HepG2 (cell line): ENCODE results near the gene FHL3. TPM values are rescaled to one million over a fixed set of nuclear protein-coding genes. Genes with fewer than 3 reads are reported as not detected.
A peak's percentile ranks its signal among the peaks of the same experiment; 100 is the strongest.

Source experiments
- ATAC-seq: fragments of 200-7000 bp; cut with Tn5 transposase; 3 replicates; pipeline ENCODE4 v1.9.1; 2020; ENCODE audit warnings: mild to moderate bottlenecking, moderate library complexity
- BruUV-seq: library from RNA; stranded (reverse); fragments of 400-500 nt; replicated peaks from 2 replicates; lab custom pipeline; 2021; lab: Mats Ljungman, UMichigan
- CTCF ChIA-PET: fragments of 300-600 bp; formaldehyde crosslinking; extraction: SDS; loops from one replicate; lab custom pipeline; 2021; ENCODE audit warnings: low total read pairs, inconsistent platforms, low intra/inter-chr PET ratio; lab: Yijun Ruan, JAX
- POLR2A ChIA-PET: fragments of 350-600 bp; sonication (Branson Sonifier 250); formaldehyde crosslinking; loops from one replicate; lab custom pipeline; 2020; ENCODE audit warnings: antibody characterized with exemption, inconsistent platforms; lab: Yijun Ruan, JAX
- DNase-seq: peaks from one replicate; pipeline ENCODE4 v3.0.0-alpha.2; 2015; ENCODE audit warnings: low spot score
- FAIRE-seq: peaks from 3 replicates; lab custom pipeline; 2011; peaks lifted over from hg19 to GRCh38; lab: Jason Lieb, UNC
- H2AFZ ChIP-seq: one replicate; pipeline ENCODE4 v1.6.1; 2011; ENCODE audit warnings: low read length, inconsistent platforms
- H3K27ac ChIP-seq: fragments of 300-600 bp; 3 replicates; pipeline ENCODE4 v1.8.0; 2011; ENCODE audit warnings: mixed run types, mild to moderate bottlenecking, mixed read lengths, low read length, inconsistent platforms; ENCODE audit not compliant: insufficient read depth; ENCODE audit errors: extremely low read length
- H3K27me3 ChIP-seq, 2 experiments: fragments of 200-600 bp in 1 of 2; 2 replicates in 1 of 2; 3 replicates in 1 of 2; pipeline versions ENCODE4 v1.6.0 to v1.8.0; 2011; ENCODE audit warnings: low read length in 2 of 2, mild to moderate bottlenecking in 2 of 2, moderate library complexity in 2 of 2, inconsistent platforms in 1 of 2; ENCODE audit not compliant: insufficient read depth in 2 of 2, control insufficient read depth in 1 of 2
- H3K36me3 ChIP-seq, 2 experiments: fragments of 200-600 bp in 1 of 2; replicated peaks in 1 of 2; 2 replicates in 1 of 2; 3 replicates in 1 of 2; pipeline versions ENCODE4 v1.5.1 to v1.8.0; 2011; ENCODE audit warnings: low read length in 2 of 2, inconsistent platforms in 1 of 2; ENCODE audit not compliant: insufficient read depth in 2 of 2, control insufficient read depth in 1 of 2
- H3K4me1 ChIP-seq: 2 replicates; pipeline ENCODE4 v1.5.1; 2012; ENCODE audit warnings: low read length, inconsistent platforms; ENCODE audit not compliant: insufficient read depth
- H3K4me2 ChIP-seq: 2 replicates; pipeline ENCODE4 v1.6.0; 2011; ENCODE audit warnings: low read depth, low read length, inconsistent platforms
- H3K4me3 ChIP-seq, 3 experiments: fragments of 200-600 bp in 1 of 3; sonication (generic), shearing (Covaris generic) in 1 of 3; replicated peaks in 1 of 3; 2 replicates each; pipeline ENCODE4 v1.5.1; 2011 to 2016; ENCODE audit warnings: low read length in 3 of 3, inconsistent platforms in 2 of 3, low read depth in 2 of 3, mild to moderate bottlenecking in 2 of 3, control low read depth in 1 of 3, mixed read lengths in 1 of 3; ENCODE audit not compliant: insufficient read depth in 1 of 3
- H3K79me2 ChIP-seq: one replicate; pipeline ENCODE4 v1.6.1; 2011; ENCODE audit warnings: low read length, inconsistent platforms; ENCODE audit not compliant: insufficient read depth
- H3K9ac ChIP-seq: 2 replicates; pipeline ENCODE4 v1.6.0; 2011; ENCODE audit warnings: mild to moderate bottlenecking, low read depth, low read length, inconsistent platforms; ENCODE audit not compliant: insufficient read depth
- H3K9me3 ChIP-seq: 2 replicates; pipeline ENCODE4 v1.5.1; 2012; ENCODE audit warnings: mild to moderate bottlenecking, low read length
- H4K20me1 ChIP-seq: 2 replicates; pipeline ENCODE4 v1.6.0; 2011; ENCODE audit warnings: inconsistent platforms, mild to moderate bottlenecking, low read length, moderate library complexity; ENCODE audit not compliant: insufficient read depth
- HES4 ChIP-seq: sonication (generic); formaldehyde crosslinking; IDR thresholded peaks from 2 replicates; pipeline ENCODE4 v1.9.0; 2021; ENCODE audit warnings: mild to moderate bottlenecking, missing genetic modification reagents, borderline replicate concordance
- KAT8 ChIP-seq: IDR thresholded peaks from 2 replicates; pipeline ENCODE4 v1.6.1; 2016; ENCODE audit warnings: missing genetic modification reagents, missing compliant biosample characterization
- MAFF ChIP-seq: IDR thresholded peaks from 2 replicates; pipeline ENCODE4 v1.6.1; 2011; ENCODE audit warnings: low read depth, low read length, improper control_type of control experiment
- PCBP2 ChIP-seq: fragments of 200-400 bp; formaldehyde crosslinking; optimal IDR thresholded peaks from 2 replicates; pipeline ENCODE3; 2018; ENCODE audit warnings: low read length, low read depth; ENCODE audit not compliant: poor library complexity, severe bottlenecking
- SMARCE1 ChIP-seq: fragments of 450-650 bp; IDR thresholded peaks from 2 replicates; pipeline ENCODE4 v1.6.1; 2017; ENCODE audit warnings: borderline replicate concordance
- TGIF2 ChIP-seq: IDR thresholded peaks from 2 replicates; pipeline ENCODE4 v1.6.1; 2016; ENCODE audit warnings: control low read depth, missing compliant biosample characterization
- ZNF660 ChIP-seq: sonication (generic); formaldehyde crosslinking; IDR thresholded peaks from 2 replicates; pipeline ENCODE4 v1.5.1; 2020; ENCODE audit warnings: mild to moderate bottlenecking, low read depth, missing genetic modification reagents, borderline replicate concordance
- ZNF781 ChIP-seq: sonication (generic); formaldehyde crosslinking; IDR thresholded peaks from 2 replicates; pipeline ENCODE4 v1.5.1; 2020; ENCODE audit warnings: borderline replicate concordance, mild to moderate bottlenecking, missing genetic modification reagents; ENCODE audit errors: not compliant biosample characterization
- WGBS: methylation state at CpG from one replicate; pipeline ENCODE4 v1.1.6; 2017; ENCODE audit warnings: low lambda C conversion rate; 5-methylcytosine and 5-hydroxymethylcytosine counted together
- in situ Hi-C: cut with HindIII; loops from 2 replicates; pipeline ENCODE4 v1.10.0; 2017; ENCODE audit warnings: low pct_unique_long_range_greater_than_20kb; ENCODE audit not compliant: extremely low pct_ligation_motif_present
- intact Hi-C: fragments of 100-400 bp; cut with micrococcal nuclease; formaldehyde crosslinking; loops from one replicate; pipeline ENCODE4 v1.10.0; 2022; ENCODE audit not compliant: unreplicated experiment
- polyA plus RNA-seq, 8 experiments: library from polyadenylated mRNA; depleted of rRNA in 3 of 8; stranded (reverse) in 7 of 8; unstranded in 1 of 8; fragments of >200 nt; fragmentation: Illumina TruSeq in 4 of 8; extraction: Trizol in 4 of 8; gene quantifications; 2 replicates each; pipeline versions ENCODE4 v1.2.1 to v1.2.3, GENCODE V29; 2011 to 2016; ENCODE audit warnings: low read depth in 4 of 8, missing spikeins in 1 of 8, mixed read lengths in 1 of 8; ENCODE audit not compliant: insufficient read depth in 1 of 8
- total RNA-seq, 5 experiments: library from RNA; depleted of rRNA; stranded (reverse); fragments of >200 nt; fragmentation: Illumina TruSeq; extraction: Trizol; gene quantifications; 2 replicates each; pipeline ENCODE4 v1.2.3, GENCODE V29; 2016; ENCODE audit warnings: low read depth in 1 of 5
- TF ChIP-seq, protein P1 (sequence below): sonication (generic); formaldehyde crosslinking; conservative IDR thresholded peaks from 2 replicates; pipeline ENCODE4 v1.8.1; 2023; ENCODE audit warnings: missing genetic modification reagents

Gene FHL3
- total and polyA plus RNA-seq, 2 of the 13 experiments (the other 11 are each of a cell fraction or from before 2014, with no cell fraction given) = 2.8 to 6.6 TPM

DNA sequence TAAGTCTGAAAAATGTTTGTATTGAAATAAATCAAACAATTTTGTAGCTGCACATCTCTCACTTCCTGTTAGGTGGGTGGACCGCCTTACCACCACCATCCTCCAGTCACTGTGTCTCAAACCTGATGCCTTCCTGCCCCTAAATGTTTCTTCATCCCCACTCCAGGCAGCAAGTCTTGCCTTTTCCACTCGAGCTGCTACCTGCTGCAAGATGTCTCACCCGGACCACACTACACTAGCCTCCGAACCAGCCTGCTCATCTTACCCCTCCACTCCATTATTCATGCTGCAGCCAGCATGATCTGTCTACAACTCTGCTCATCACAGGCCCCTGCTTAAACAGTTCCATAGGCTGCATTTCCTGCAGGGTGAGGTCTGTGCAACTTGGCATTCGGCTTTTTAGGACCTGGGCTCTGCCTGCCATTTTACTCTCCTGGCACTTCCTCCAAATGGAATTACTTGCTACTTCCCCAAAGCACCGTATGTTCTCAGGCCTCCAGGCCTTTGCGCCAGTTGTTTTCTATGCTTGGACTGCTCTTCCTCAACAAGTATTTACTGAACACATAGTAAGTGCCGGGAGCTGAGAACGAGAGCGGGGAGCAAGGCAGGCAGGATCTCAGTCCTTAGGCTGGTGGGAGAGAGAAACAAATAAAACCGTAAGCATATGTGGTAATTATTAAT, 10.3 kb downstream of the FHL3 start:
- WGBS = 93% methylated on average over 11 of the region's 11 CpGs
- Histone ChIP-seq H3K27me3 (no peaks in the 10 kb centered on the region), H3K9ac (no peak overlapping the region), H3K4me1 (peaks cover 18% of the 10 kb centered on the region), H3K9me3 (no peaks in the 10 kb centered on the region), H3K27ac (no peak overlapping the region), H3K4me2 (no peak overlapping the region), H4K20me1 (no peaks in the 10 kb centered on the region), H3K36me3 (peaks cover 8 to 15% of the 10 kb centered on the region in 2 experiments), H3K4me3 (no peak overlapping the region), H2AFZ (no peak overlapping the region), H3K79me2 (peaks cover 2% of the 10 kb centered on the region)
- ATAC-seq (no peak), DNase-seq (no peak), FAIRE-seq (no peak)
- POLR2A ChIA-PET = no interaction called here
- no peak for TF ChIP-seq SMARCE1
- TF ChIP-seq PCBP2 = no peak
- TF ChIP-seq MAFF = no peak
- TF ChIP-seq ZNF781 (CRISPR knock-in tag) = no peak
- TF ChIP-seq TGIF2 = no peak
- TF ChIP-seq, protein P1, sequence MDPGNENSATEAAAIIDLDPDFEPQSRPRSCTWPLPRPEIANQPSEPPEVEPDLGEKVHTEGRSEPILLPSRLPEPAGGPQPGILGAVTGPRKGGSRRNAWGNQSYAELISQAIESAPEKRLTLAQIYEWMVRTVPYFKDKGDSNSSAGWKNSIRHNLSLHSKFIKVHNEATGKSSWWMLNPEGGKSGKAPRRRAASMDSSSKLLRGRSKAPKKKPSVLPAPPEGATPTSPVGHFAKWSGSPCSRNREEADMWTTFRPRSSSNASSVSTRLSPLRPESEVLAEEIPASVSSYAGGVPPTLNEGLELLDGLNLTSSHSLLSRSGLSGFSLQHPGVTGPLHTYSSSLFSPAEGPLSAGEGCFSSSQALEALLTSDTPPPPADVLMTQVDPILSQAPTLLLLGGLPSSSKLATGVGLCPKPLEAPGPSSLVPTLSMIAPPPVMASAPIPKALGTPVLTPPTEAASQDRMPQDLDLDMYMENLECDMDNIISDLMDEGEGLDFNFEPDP (CRISPR knock-in tag) = no peak
- TF ChIP-seq HES4 (CRISPR knock-in tag) = no peak
- TF ChIP-seq KAT8 (CRISPR knock-in tag) = no peak
- TF ChIP-seq ZNF660 (CRISPR knock-in tag) = no peak
- CTCF ChIA-PET = no interaction called here
- intact Hi-C loops (no loop called here), in situ Hi-C loops (no loop called here)
- TSS peak; percentile 32 for BruUV-seq
